Neuronal stem cell (in vitro differentiated cells): Measurements from ENCODE around the gene TOGARAM2.

Experiments
- DNase-seq: peaks from one replicate; pipeline ENCODE4 v3.0.0-alpha.2; 2013; ENCODE audit warnings: low spot score
- H2AFZ ChIP-seq: one replicate; pipeline ENCODE4 v1.6.1; 2013; ENCODE audit warnings: mild to moderate bottlenecking, low read length, inconsistent platforms
- H2AK5ac ChIP-seq: 2 replicates; pipeline ENCODE4 v1.6.1; 2013; ENCODE audit warnings: low read depth, mild to moderate bottlenecking, inconsistent platforms, low read length, moderate library complexity, mixed read lengths
- H2BK120ac ChIP-seq: 2 replicates; pipeline ENCODE4 v1.6.1; 2013; ENCODE audit warnings: low read depth, mild to moderate bottlenecking, inconsistent platforms, low read length, moderate library complexity, mixed read lengths
- H2BK12ac ChIP-seq: one replicate; pipeline ENCODE4 v1.6.1; 2013; ENCODE audit warnings: low read length, inconsistent platforms
- H2BK15ac ChIP-seq: 2 replicates; pipeline ENCODE4 v1.6.1; 2013; ENCODE audit warnings: mild to moderate bottlenecking, low read length, inconsistent platforms, mixed read lengths
- H2BK5ac ChIP-seq: one replicate; pipeline ENCODE4 v1.6.1; 2013; ENCODE audit warnings: inconsistent platforms, mild to moderate bottlenecking, low read length, moderate library complexity
- H3K14ac ChIP-seq: one replicate; pipeline ENCODE4 v1.6.1; 2013; ENCODE audit warnings: low read length, inconsistent platforms
- H3K18ac ChIP-seq: 2 replicates; pipeline ENCODE4 v1.6.1; 2013; ENCODE audit warnings: low read length, inconsistent platforms
- H3K23ac ChIP-seq: 2 replicates; pipeline ENCODE4 v1.6.1; 2013; ENCODE audit warnings: low read depth, mild to moderate bottlenecking, mixed read lengths, low read length, inconsistent platforms; ENCODE audit not compliant: poor library complexity
- H3K27ac ChIP-seq: replicated peaks from 3 replicates; pipeline ENCODE4 v1.5.1; 2013; ENCODE audit warnings: low read length, inconsistent platforms
- H3K27me3 ChIP-seq, 3 experiments: 2 replicates each; pipeline ENCODE4 v1.6.1; 2013; ENCODE audit warnings: low read length in 3 of 3, mild to moderate bottlenecking in 2 of 3, inconsistent platforms in 1 of 3, low read depth in 1 of 3, mixed read lengths in 1 of 3, moderate library complexity in 1 of 3; ENCODE audit not compliant: control insufficient read depth in 3 of 3, insufficient read depth in 3 of 3
- H3K36me3 ChIP-seq, 2 donors: replicated peaks in 1 of 2; 2 replicates each; pipeline ENCODE4 v1.6.1; 2013; ENCODE audit warnings: low read length in 2 of 2; ENCODE audit not compliant: control insufficient read depth in 2 of 2, insufficient read depth in 2 of 2
- H3K4ac ChIP-seq: 2 replicates; pipeline ENCODE4 v1.6.1; 2013; ENCODE audit warnings: inconsistent platforms, mild to moderate bottlenecking, low read length, moderate library complexity
- H3K4me1 ChIP-seq, 2 donors: 1 replicate in 1 of 2; 2 replicates in 1 of 2; pipeline ENCODE4 v1.6.1; 2013; ENCODE audit warnings: low read length in 2 of 2, low read depth in 1 of 2; ENCODE audit not compliant: control insufficient read depth in 2 of 2, insufficient read depth in 1 of 2
- H3K4me2 ChIP-seq: one replicate; pipeline ENCODE4 v1.6.1; 2013; ENCODE audit warnings: mild to moderate bottlenecking, low read length, inconsistent platforms; ENCODE audit not compliant: insufficient read depth, poor library complexity, severe bottlenecking
- H3K4me3 ChIP-seq, 2 donors: 2 replicates each; pipeline ENCODE4 v1.5.1; 2013; ENCODE audit warnings: low read length in 2 of 2, mild to moderate bottlenecking in 2 of 2, inconsistent platforms in 1 of 2, moderate library complexity in 1 of 2
- H3K79me1 ChIP-seq: one replicate; pipeline ENCODE4 v1.6.1; 2013; ENCODE audit warnings: low read depth, mild to moderate bottlenecking, inconsistent platforms, low read length, moderate library complexity
- H3K9ac ChIP-seq: one replicate; pipeline ENCODE4 v1.6.1; 2013; ENCODE audit warnings: mild to moderate bottlenecking, low read depth, low read length, inconsistent platforms; ENCODE audit not compliant: poor library complexity
- H3K9me3 ChIP-seq, 2 donors: replicated peaks in 1 of 2; 2 replicates each; pipeline versions ENCODE3 to v1.6.1; 2013; ENCODE audit warnings: low read length in 2 of 2, mild to moderate bottlenecking in 2 of 2, inconsistent platforms in 1 of 2, low read depth in 1 of 2, mixed read lengths in 1 of 2, moderate library complexity in 1 of 2; ENCODE audit not compliant: control insufficient read depth in 2 of 2, insufficient read depth in 1 of 2
- H4K8ac ChIP-seq: one replicate; pipeline ENCODE4 v1.6.1; 2013; ENCODE audit warnings: low read depth, mild to moderate bottlenecking, inconsistent platforms, low read length, moderate library complexity
- H4K91ac ChIP-seq: one replicate; pipeline ENCODE4 v1.6.1; 2013; ENCODE audit warnings: low read length, low read depth, mild to moderate bottlenecking, inconsistent platforms; ENCODE audit not compliant: poor library complexity
- WGBS, 2 donors: extraction: QIAGEN DNeasy Blood & Tissue Kit; methylation state at CpG; one replicate each; pipeline ENCODE4 v1.1.7; 2013; ENCODE audit warnings: missing lambda C conversion rate in 2 of 2, mixed read lengths in 1 of 2; ENCODE audit not compliant: insufficient read length in 2 of 2, insufficient replicate concordance in 1 of 2; ENCODE audit errors: extremely low coverage in 2 of 2; 5-methylcytosine and 5-hydroxymethylcytosine counted together

Gene TOGARAM2

DNA sequence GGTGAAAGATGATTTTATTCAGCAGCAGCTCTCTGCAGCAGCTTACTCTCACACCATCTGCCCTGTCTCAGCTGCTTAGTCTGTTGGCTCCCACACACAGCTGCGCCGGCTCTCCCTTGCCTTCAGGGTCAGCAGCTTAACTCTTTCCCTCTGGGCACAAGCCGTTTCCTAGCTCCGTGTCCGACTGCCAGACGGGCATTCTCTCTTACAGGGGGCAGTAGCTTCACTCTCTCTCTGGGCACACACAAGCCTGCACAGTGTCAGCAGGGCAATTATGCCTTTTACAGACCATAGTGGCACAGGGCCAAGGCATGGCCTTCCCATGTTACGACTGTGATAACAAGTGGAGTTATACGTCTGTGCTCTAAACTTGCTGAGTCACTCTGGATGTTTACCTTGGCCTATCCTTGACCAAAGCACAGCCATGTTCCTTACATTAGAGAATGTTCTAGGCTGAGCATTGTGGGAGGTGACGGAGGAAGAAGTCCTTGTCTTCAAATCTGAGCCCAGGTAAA is 61.5 kb downstream of the TOGARAM2 start:
- Histone ChIP-seq H2BK12ac (no peak overlapping the region), H4K91ac (no peak overlapping the region), H3K79me1 (no peaks in the 10 kb centered on the region), H3K4me3 (no peak overlapping the region), H3K18ac (peak overlapping the region; percentile 57), H2BK15ac (no peak overlapping the region), H3K4me2 (no peak overlapping the region), H2BK5ac (no peak overlapping the region), H3K9ac (peak overlapping the region; percentile 10), H3K4ac (no peak overlapping the region), H3K9me3 (peaks cover 0 to 2% of the 10 kb centered on the region in 2 donors), H2BK120ac (peak overlapping the region; percentile 20), H3K27ac (no peak overlapping the region), H3K36me3 (no peaks in the 10 kb centered on the region), H3K14ac (no peak overlapping the region), H3K4me1 (no peaks in the 10 kb centered on the region), H2AK5ac (no peak overlapping the region), H3K23ac (no peak overlapping the region), H2AFZ (no peak overlapping the region), H4K8ac (no peak overlapping the region), H3K27me3 (peaks cover 0 to 24% (median 0%) of the 10 kb centered on the region in 3 experiments)
- no CpG with 5 or more reads among the region's 9 CpGs for WGBS, 2 donors
- no peak for DNase-seq

DNA sequence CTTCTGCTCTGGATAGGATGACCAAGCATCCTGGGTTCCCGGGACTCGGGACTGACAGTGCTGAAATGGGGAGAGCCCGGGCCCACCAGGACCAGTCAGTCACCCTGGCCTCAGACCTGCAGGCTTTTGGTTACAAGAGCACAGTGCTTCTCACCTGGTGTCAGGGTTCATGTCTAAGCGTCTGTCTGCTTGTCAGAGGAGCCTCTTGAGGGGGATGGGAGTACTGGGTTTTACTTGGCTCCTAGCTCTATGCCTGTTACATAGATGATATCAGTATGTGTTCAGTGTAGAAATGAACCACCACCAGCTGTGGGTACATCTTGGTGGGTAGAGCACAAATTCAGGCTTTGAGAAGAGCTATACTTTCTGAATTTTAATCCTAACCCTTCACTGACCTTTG is 63.4 kb downstream of the TOGARAM2 start:
- H4K8ac ChIP-seq: peak overlapping the region; percentile 74
- H3K4me2 ChIP-seq: no peak overlapping the region
- H2BK12ac ChIP-seq: no peak overlapping the region
- H2BK5ac ChIP-seq: no peak overlapping the region
- no peak overlapping the region for H3K4me3 ChIP-seq
- H3K36me3 ChIP-seq: no peaks in the 10 kb centered on the region
- peaks cover 0 to 21% (median 0%) of the 10 kb centered on the region in 3 experiments for H3K27me3 ChIP-seq
- H3K9me3 ChIP-seq: peaks cover 0 to 2% of the 10 kb centered on the region in 2 donors
- no peak overlapping the region for H3K9ac ChIP-seq
- no peak overlapping the region for H2AK5ac ChIP-seq
- H3K18ac ChIP-seq: no peak overlapping the region
- H3K79me1 ChIP-seq: no peaks in the 10 kb centered on the region
- no peak overlapping the region for H4K91ac ChIP-seq
- H3K4ac ChIP-seq: no peak overlapping the region
- H3K23ac ChIP-seq: no peak overlapping the region
- no peak overlapping the region for H3K14ac ChIP-seq
- H2BK120ac ChIP-seq: no peak overlapping the region
- H2AFZ ChIP-seq: no peak overlapping the region
- no CpG with 5 or more reads among the region's 4 CpGs for WGBS, 2 donors
- DNase-seq: no peak
- H2BK15ac ChIP-seq: no peak overlapping the region
- no peak overlapping the region for H3K27ac ChIP-seq
- no peaks in the 10 kb centered on the region for H3K4me1 ChIP-seq

DNA sequence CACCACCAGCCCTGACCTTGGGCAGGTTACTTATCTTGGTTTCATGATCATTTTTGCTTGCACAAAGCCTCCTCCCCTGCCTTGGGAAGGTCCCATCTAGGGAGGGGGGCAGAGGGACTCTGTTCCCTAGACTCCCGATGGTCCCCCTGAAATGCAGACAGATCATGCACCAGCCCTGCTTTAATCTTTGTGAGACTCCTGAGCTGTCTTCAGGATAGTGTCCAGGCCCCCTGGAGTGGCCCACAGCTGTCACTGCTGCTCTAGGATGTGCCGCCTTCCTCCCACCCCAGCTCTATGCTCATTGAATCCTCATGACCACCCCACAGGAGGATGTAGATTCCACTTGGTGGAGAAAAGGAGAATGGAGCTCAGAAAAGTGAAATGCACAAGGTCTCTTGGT is 65.2 kb downstream of the TOGARAM2 start:
- no peak overlapping the region for H2BK15ac ChIP-seq
- H3K27me3 ChIP-seq: peaks cover 0 to 30% (median 0%) of the 10 kb centered on the region in 3 experiments
- H3K4me3 ChIP-seq: no peak overlapping the region
- no peak overlapping the region for H4K91ac ChIP-seq
- no peak overlapping the region for H3K4ac ChIP-seq
- H3K9me3 ChIP-seq: peaks cover 0 to 2% of the 10 kb centered on the region in 2 donors
- H3K23ac ChIP-seq: no peak overlapping the region
- H2BK5ac ChIP-seq: no peak overlapping the region
- H3K27ac ChIP-seq: no peak overlapping the region
- no peak overlapping the region for H3K18ac ChIP-seq
- no peak overlapping the region for H3K14ac ChIP-seq
- no peaks in the 10 kb centered on the region for H3K36me3 ChIP-seq
- no peak overlapping the region for H3K4me2 ChIP-seq
- H2AFZ ChIP-seq: no peak overlapping the region
- WGBS, 2 donors: no CpG with 5 or more reads among the region's 2 CpGs
- DNase-seq: no peak
- no peak overlapping the region for H4K8ac ChIP-seq
- H3K79me1 ChIP-seq: no peaks in the 10 kb centered on the region
- peak overlapping the region; percentile 98 for H2AK5ac ChIP-seq
- H3K4me1 ChIP-seq: no peaks in the 10 kb centered on the region
- no peak overlapping the region for H2BK12ac ChIP-seq
- no peak overlapping the region for H2BK120ac ChIP-seq
- no peak overlapping the region for H3K9ac ChIP-seq

DNA sequence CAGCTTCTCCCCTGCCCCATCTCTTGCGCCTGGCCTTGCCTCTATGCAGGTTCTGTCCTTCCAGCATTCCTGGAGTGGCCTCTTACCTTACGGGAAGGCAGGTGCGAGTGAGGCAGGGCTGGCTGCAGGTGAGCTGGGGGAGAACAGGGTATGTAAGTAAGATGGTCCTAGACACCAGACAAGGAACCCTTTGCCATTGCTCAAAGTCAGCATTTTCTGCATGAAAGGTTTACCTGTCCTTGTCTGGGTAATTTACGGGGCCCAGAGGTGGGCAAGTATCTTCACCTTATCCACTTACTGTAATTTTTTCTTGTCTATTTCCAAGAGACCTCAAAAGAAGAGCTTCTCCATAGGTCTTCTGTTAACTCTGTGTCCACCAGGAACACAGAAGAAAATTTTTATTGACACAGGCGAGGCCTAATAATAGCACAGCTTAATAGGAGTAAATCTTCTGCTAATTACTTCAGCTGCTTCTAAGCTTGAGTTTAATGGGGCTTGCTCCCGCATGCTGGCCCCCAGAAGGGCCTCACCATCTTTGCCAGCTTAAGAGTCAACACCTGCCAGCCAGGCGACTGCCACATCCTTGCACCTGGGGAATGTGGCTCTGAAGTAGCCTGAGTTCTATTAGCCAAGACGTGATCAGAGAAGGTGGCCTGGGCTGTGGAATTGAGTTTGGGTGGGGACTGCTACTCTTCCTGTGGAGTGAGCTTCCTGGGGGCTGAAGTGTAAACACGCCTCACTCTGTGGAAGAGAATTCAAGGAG is 66.2 kb downstream of the TOGARAM2 start:
- Histone ChIP-seq H2BK15ac (peak overlapping the region; percentile 60), H2BK5ac (no peak overlapping the region), H2BK120ac (peak overlapping the region; percentile 96), H3K9me3 (peaks cover 0 to 2% of the 10 kb centered on the region in 2 donors), H3K14ac (peak overlapping the region; percentile 28), H2AFZ (no peak overlapping the region), H3K27me3 (peaks cover 0 to 36% (median 0%) of the 10 kb centered on the region in 3 experiments), H3K79me1 (no peaks in the 10 kb centered on the region), H2BK12ac (peak overlapping the region; percentile 67), H4K91ac (no peak overlapping the region), H3K4ac (no peak overlapping the region), H3K9ac (peak overlapping the region; percentile 67), H3K18ac (peak overlapping the region; percentile 86), H3K4me1 (peaks cover 0 to under 1% of the 10 kb centered on the region in 2 donors), H4K8ac (peak overlapping the region; percentile 57), H3K36me3 (no peaks in the 10 kb centered on the region), H3K27ac (no peak overlapping the region), H2AK5ac (peak overlapping the region; percentile 6), H3K4me3 (no peak overlapping the region), H3K4me2 (no peak overlapping the region), H3K23ac (peak overlapping the region; percentile 92)
- DNase-seq: no peak
- WGBS, 2 donors: no CpG with 5 or more reads among the region's 9 CpGs
